GM21447 (cell line): ENCODE data around the gene ANKH.
"Not testable (repeated sequence)": the region's sequence is repeated elsewhere in the genome, so short reads cannot be mapped to it uniquely, and the experiment has no call there.

Experiments used
- ATAC-seq: cut with Tn5 transposase; IDR thresholded peaks from one replicate; pipeline ENCODE4 v1.9.1; 2021; ENCODE audit not compliant: unreplicated experiment

Gene ANKH

DNA sequence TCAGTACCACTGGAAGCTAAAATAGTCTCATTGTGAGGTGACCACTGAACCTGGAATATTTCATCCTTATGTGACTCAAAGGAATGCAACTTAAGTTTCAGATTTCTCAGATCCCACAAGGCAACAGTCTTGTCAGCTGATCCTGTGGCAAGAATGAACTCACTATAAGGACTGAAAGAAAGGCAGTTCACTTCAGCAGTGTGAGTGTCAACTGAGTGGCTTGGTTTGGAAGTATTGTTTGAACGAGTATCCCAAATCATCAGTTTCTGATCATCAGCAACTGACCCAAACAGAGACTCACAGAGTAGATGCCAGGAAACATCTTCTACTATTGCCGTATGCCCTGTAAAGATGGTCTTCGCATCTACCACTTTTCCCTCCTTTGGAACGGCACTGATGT is 74.2 kb downstream of the ANKH start:
- not testable (repeated sequence) for ATAC-seq

DNA sequence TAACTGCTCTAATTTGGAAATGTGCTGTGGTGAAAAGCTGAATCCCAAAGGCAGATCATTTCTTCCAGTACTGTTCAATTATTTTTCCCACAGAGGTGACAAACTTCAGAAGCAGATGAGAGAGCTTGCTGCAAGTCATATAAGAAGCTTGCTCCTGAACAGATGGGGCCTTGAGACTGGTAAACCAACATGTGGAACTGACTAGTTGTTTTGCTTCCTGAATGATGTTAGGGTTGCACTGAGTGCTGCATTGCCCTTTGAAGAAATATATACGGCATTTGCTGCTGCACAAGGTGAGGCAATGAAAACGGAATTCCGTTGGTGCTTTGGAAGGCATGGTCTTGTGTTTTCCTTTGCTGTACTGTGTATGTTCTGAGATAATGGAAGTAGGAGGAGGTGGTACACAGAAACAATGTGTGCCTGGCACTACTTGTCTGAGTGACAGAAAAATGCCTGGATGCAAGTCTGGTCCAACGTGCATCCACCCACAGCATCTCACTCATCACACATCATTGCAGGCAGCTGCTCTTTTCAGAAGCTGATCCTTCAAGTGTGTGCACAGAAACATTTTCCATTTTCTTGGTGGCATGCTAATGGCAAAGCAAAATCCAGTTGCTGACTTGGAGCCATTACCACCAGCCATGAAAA is 76.9 kb downstream of the ANKH start:
- no peak for ATAC-seq

DNA sequence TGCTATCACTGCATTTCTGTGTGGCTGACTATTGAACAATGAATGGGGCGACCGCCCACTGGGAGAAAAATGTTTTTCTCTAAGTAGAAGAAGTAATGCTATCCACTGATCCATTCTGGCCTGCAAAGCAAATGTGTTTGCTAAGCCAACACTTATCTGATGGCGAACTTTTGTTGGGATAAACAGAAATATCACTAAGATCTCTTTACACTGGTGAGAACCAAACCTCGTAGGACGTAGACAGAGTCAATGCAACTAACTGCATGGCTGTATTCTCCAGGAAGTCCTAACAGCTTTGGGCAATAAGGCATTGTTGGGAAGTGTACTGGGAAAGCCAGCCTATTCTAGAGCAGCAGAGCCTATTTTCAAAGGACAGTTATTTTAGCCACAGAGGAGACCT is 77.7 kb downstream of the ANKH start:
- no peak for ATAC-seq

DNA sequence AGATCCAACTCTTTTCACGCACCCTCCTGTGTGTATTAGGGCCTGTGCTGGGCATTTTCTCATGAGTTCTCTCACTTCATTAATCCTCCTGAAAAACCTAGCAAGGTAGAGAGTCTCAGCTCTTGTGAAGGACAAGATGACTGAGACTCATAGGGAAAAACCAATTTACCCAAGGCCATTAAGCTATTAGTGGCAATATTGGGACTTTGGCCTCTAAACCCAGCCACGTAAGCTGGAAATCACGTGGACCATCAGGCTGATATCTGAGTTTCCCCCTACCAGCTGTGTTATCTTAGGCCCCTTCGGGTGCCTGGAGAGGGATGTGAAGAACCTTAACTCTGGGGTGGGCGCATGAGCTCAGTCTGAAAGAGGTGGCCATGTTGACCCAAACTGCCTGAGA is 80.7 kb downstream of the ANKH start:
- ATAC-seq = no peak

DNA sequence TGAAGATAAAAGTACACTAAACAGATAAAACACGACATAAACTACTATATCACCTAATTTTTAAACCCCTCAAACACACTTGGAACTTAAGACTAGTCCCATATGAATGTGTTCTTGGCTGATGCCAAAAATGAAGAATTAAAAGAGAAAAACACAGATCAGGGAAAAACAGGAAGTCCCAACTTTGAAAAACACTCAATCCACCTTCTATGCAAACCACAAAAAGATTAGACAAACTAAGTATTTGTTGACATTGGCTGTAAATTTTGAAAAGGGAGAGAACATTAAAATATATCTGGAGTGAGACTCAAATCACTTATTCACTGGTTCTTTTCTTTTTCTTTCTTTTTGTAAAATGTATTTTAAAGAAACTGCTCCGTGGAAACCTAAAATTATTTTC is 81.4 kb downstream of the ANKH start:
- no peak for ATAC-seq

DNA sequence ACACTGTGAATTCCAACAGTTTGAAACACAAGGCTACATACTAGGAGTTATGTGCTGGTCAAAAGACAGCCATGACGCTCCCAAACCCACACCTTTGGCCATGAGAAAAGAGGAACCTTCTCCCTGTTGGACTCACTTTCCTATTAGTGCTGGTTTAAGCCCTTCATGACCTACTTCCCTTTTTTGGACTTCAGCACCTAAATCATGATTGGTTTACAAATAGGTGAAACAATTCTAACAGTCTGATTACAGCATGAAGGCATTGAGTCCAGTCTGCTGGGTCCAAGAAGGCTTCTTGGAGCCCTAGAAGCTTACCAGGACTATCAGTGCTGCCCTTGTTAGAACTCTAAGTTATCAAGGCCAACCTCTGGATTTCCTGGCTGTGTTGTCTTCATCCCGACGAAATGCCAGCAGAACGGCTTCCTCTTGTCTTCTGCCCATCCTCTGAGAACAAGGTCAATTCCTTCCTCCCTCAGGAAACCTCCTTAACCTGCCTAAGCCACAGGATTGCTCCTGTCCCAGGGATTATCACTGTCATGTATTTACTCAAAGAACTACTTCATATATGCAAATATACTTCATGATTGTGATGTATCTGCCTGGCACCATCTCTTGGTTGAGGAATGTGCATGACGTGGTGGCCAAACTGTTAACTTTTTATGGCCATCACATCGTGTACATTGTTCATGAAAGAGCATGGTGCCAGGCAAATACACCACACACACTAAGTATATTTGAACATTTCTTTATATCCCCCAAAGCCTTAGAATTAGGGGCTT is 83.6 kb downstream of the ANKH start:
- ATAC-seq = no peak

DNA sequence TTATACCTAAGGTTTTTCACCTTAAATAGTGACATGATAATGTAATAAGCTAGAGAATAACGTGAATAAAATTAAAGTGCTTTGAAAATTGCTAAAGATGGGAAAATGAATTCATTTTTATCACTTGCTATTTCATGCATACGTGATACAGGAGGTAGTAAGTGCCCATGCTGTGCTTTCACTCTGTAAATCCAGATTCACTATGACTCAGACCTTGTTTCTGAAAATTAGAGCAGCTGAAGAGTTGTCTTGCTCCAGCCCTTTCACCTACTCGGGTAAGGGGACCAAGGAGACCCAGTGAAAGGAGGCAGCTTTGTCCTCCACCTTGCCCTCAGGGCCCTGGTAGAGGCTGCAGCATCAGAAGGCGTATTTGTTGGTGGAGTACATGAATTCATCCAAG is 87.9 kb downstream of the ANKH start:
- peak; percentile 64 for ATAC-seq

DNA sequence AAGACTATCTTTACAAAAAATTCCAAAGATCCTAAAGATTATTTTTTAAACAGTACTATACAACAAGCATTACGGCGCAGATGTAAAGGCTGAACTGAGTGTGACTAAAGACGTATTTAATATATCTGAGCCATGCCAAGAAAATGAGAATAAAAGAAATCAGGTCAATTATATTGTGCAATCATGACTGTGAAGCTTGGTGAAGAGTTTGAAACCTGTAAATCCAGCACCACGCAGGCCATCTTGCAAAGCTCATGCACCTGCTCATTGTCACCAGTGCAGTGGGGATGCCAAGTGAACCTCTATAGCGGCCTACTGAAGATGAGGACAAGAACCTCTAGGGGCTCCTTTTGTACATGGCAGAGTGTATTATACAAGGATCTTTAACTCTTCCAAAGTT is 89.0 kb downstream of the ANKH start:
- ATAC-seq = no peak

DNA sequence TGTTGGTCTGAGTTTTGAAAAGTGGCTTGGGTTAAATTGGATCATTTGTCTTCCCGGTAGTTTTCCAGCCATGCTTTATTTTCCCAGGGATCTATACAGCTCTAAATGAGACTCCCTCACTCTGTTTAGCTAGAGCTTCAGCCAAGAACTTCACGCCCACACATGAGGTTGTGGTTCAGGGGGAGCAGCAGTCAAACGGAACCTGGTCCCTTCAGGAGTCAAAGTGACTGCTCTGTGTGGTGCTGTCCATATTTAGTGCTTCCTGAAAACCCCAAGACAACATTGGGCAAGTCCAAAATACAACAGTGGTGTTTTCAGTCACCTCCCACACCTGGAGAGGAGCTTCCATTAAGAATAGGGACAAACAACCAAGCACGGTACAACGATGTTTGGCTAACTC is 90.5 kb downstream of the ANKH start:
- ATAC-seq = peak; percentile 64

DNA sequence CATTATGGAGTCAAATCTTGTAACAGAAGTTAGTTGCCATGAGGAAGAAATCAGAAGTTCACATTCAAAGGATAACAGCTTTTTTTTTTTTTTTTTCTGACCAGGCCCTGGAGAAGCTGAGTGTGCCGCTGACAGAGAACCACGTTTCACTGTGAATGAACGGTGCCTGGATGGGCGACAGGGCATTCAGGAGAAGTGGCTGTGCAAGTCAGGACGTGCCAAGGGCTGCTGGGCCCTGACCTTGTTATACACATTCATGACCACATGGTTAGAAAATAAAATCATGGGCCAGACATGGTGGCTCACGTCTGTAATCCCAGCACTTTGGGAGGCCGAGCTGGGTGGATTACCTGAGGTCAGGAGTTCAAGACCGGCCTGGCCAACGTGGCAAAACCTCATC is 91.6 kb downstream of the ANKH start:
- ATAC-seq = no peak

DNA sequence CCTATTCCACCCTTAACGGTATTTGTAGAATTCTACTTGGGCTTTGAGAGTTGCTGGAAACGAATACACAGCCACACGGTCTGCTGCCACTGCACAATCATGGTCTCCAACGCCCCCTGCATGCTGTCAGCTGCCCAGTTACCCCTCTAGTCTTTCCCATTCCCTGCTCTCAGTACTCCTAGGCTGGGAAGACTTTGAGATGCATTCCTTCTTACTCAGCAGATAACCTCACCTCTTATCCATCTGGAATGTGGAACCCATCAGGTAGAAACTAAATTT is 92.8 kb downstream of the ANKH start:
- ATAC-seq = no peak

DNA sequence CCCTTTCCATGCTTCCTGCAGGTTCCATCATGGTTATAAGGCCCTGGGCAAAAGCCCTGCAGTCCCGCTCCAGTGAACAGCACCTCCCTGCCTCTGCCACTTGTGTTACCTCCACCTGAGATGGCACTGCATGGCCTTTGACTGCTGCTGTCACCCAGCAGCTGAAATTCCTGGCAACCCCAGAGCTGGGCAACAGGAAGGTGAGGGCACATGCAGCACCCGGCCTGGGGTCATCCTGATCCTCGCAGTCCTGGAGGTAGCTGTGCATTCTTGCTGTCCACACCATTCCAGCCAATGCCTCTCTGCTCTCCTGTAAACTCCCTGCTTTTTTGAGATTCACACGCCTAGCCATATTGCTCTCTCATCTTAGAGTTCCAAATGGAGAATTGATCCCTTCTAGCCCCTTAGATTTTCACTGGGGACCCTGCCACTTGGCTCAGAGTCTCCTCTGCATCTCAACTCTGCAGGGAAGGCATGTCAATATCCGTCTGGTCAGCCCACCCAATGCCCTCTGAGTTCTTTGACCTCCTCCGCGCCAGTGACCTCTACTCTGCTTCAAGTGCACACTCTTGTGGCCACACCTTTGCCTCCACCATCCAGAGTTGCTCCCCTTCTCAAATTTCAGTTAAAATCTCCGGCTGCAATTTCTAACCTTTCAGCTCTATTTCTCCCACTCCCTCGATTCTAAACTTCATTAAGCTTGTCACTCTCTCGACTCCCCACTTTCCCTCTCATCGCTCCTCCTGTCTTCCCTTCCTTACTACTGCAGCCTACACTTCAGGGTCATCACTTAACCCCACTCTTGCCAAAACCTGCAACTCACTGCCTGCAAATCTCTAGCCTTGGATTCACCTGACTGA is 93.4 kb downstream of the ANKH start:
- ATAC-seq = no peak

DNA sequence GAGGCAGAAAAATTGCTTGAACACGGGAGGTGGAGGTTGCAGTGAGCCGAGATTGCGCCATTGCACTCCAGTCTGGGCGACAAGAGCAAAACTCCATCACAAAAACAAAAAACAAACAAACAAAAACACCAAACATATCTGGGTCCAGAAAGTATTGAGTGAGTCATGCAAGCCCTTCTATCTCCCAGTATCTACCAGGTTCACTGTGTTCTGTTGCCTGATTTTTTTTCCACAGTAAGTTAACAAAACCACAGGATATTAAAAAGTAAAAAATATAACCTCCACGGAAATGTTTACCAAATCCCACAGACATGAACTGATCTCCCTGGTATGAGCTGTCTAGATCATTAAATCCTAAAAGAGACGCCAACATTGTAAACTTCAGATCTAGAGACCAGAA is 94.4 kb downstream of the ANKH start:
- no peak for ATAC-seq

DNA sequence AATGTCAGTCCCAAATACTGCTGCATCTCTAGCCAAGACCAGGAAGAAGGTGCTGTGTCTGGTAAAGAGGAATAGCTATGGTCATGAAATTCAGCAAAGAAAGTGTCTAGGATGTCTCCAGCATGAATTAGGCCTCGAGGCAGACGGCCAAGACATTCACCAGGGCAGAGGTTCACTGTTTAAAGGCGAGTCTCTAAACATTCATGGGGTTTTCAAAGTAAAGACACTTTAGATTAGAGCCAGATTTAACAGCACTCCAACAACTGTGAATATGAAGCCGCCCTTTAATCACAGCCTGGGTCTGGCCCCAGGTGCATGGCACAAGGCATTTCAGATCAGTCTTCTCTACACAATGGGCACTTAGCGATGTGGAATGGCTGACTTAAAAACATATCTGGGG is 95.0 kb downstream of the ANKH start:
- no peak for ATAC-seq

DNA sequence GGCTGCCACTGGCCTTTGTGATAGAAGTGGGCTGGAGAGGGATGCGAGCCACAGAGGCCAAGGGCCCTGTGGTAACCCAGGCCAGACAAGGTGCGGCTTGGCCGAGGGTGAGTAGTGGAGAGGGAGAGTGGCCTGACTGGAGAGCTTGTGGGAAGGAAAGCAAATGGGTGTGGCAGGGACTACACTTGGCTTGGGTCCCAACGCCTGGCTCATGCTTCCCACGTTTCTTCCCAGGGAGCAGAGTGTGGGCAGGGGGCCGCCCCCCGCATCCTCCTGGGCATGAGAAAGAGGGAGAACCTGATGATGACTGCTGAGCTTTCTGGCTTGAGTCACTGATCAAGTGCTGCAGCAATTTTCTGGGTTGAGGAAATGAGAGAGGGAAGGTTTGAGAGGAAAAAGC is 95.7 kb downstream of the ANKH start:
- ATAC-seq = no peak

DNA sequence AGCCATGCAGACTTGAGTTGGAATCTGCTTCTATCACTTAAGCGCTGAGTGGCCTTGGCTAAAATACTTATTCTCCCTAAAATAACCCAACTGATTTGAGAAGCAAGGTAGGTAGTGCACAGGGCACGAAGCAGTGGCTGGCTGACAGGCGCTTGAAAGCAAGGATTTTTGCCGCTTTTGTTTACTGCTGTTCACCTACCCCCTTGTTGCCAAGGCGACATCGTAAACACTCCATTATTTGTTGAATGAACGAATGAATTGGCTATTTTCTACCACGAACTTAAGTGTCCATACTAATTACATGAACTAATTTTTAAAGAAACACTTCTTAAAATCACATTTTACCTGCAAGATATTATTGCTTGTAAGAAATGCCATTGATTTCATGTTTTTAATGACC is 98.0 kb downstream of the ANKH start:
- ATAC-seq = no peak

DNA sequence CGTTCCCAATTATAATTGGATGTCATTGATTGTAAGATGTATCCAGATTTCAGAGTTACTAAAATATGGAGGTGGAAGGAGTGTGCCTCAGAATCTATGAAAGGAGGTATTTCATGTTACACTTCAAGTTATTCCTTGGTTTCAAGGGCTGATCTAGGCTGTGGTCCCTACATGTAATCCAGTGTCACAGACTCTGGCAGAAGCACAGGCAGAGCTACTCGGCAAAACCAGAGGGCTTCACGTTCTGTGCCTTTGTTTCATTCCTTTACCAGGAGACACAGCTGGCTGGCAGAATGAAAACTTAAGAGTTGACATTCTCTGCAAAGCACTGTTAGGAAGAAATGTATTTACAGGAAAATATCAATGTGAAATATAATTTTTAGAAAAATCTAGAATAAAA is 99.6 kb downstream of the ANKH start:
- no peak for ATAC-seq

DNA sequence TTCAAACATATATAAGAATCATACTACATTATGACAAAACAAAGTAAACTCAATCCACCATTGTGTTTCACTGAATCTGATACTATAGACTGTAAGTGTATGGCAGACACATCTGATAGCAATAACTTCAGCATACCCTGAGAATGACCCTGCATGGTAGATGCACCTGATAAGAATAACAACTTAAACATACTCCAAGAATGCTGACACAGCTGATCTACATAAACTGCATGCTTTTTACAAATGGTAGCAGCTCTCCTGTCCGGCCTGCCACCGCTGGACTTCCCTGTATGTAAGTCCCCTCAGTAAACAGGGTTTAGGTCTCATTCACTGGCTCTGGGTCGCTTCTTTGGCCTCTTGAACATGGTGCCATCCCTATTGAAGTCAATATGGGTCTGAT is 100.4 kb downstream of the ANKH start:
- ATAC-seq = no peak

DNA sequence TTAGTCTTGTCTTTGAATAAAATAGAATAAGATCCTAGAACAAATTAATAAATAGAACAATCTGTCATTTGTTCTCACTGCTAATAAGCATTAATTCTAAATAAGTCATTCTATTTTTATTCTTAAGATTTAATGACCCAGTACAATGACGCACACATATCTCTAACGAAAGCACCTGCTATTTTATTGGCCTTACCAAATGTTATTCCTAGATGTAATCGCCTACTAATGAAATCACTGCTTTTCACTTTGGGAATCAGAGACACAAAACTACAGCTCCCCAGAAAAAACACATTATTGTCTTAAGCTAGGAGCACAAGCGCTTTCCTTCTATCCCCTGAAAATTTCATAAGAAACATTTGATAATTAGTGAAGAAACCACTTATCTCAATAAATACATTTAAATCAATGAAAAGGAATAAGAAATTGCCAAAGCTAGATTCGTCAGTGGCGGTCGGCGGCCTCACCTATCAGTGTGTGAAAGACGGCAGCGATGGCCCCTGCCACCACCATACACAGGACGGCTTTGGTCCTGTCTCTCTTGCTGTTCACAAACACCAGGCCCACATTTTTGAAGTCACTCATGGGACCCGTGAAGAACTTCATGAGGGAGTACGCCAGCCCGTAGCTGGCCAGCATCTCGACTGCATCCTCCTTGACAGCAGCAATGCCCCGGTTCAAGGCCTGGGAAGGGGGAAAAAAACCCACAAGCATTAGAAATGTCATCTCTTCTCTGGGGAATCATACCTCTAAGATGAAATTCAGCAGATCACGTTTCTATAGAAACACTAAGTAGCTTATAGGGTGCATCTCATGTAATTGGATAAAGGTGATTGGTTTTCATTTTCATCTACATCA is 102.8 kb downstream of the ANKH start:
- ATAC-seq = no peak

DNA sequence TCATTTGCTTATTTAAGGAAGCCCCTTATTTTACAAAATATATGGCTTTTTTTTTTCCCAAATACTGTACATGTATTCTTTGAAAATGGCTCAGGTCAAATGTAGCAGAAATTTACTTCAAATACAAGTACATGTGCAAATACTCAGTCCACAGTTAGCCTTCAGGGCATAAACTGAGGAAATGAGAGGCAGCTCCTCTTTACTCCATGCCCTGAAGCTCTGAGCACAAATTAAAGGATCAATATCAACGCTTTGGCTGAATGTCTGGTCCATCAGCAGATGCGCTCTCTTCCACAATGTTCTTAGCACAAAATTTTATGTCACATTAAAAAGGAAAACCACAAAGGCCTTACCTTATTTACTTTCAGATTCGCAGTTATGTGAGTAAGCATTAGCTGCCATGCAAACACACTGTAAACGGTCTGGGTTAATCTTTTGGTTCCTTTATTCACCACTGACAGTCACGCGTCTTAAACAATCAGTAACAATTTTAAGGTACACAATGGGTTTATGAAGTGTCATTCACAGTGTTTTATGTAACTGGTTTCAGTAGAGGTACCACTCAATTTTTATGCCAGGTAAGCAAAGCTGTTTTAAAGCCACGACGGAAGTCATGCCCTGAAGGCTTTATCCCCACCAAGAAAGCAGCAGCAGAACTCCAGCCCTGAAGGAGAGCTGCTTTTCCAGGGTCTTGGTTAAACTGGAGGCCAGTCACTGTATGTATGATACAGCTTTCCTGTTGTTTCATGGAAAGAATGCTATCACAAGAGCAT is 103.7 kb downstream of the ANKH start:
- ATAC-seq = peak; percentile 90

DNA sequence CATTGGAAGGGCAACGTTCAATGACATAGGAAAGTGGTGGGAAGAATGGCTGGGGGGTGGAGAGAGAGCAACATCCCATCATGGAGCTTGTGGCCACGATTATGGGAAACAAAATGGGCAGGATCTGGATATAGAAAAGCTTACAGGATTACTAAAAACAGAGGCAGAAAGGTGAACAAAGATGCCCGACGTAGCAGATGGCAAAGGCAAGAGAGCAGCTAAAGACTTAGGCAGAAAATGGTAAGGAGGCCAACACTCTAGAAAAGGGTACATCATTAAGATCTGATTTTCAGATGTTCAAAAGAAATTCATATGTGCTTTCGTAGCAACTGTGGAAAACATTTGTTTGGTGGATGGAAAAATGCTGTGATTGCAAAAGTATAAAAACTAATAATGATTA is 104.5 kb downstream of the ANKH start:
- no peak for ATAC-seq
